Measurements from ENCODE around the gene DMRT1. TPM values are rescaled to one million over a fixed set of nuclear protein-coding genes. Genes with fewer than 3 reads are reported as not detected.

The DMRT1 gene
- total RNA-seq, 2 donors from 2014 or later: not detected

- no peak overlapping the region for H3K4me3 Mint-ChIP-seq
- H3K36me3 Mint-ChIP-seq: no peaks in the 10 kb centered on the region
- H3K27me3 Mint-ChIP-seq: peaks cover 14% of the 10 kb centered on the region in 2 donors
- no peak for ATAC-seq
- no peaks in the 10 kb centered on the region for H3K4me1 Mint-ChIP-seq (ENCODE audit: low read depth in 2 of 2)
- no peak overlapping the region for H3K27ac Mint-ChIP-seq
- no peaks in the 10 kb centered on the region for H3K9me3 Mint-ChIP-seq
- no peak for DNase-seq (ENCODE audit: low spot score)
Measured at GRCh38 chr9:920927-921326, 79.4 kb downstream of the DMRT1 start.

DNA sequence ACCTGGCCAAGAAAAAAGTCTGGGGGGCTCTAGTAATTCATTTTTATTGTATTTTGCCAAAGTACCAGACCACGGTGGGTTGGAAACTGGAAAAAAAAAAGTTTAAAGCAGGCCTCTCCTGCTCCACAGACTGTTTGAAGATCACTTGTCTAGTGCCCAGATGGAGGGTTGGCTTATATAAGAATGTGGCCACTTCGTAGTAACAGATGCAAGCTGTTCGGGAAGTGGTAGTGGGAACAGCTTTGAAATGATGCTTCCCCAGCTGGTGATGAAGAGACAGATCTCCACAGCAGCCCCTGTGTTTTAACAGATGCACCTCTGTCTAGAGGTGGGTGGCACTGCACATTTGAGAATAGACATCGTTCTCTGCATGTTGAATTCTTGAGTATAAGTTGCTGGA is 80.7 kb downstream of the DMRT1 start:
- Mint-ChIP-seq H3K9me3 (no peaks in the 10 kb centered on the region), H3K36me3 (no peaks in the 10 kb centered on the region)
- ATAC-seq: no peak

GRCh38 chr9:922731-923130 is 81.2 kb downstream of the DMRT1 start:
- Mint-ChIP-seq H3K27ac (no peak overlapping the region), H3K4me3 (no peak overlapping the region), H3K27me3 (peaks cover 14% of the 10 kb centered on the region in 2 donors), H3K4me1 (ENCODE audit: low read depth in 2 of 2) (no peaks in the 10 kb centered on the region), H3K36me3 (no peaks in the 10 kb centered on the region), H3K9me3 (no peaks in the 10 kb centered on the region)
- DNase-seq (ENCODE audit: low spot score) (no peak), ATAC-seq (no peak)

More for the DNA sequence above, 80.7 kb downstream of the DMRT1 start:
- Mint-ChIP-seq H3K27me3 (peaks cover 14% of the 10 kb centered on the region in 2 donors), H3K4me1 (ENCODE audit: low read depth in 2 of 2) (no peaks in the 10 kb centered on the region), H3K4me3 (no peak overlapping the region), H3K27ac (no peak overlapping the region)
- no peak for DNase-seq (ENCODE audit: low spot score)

DNA sequence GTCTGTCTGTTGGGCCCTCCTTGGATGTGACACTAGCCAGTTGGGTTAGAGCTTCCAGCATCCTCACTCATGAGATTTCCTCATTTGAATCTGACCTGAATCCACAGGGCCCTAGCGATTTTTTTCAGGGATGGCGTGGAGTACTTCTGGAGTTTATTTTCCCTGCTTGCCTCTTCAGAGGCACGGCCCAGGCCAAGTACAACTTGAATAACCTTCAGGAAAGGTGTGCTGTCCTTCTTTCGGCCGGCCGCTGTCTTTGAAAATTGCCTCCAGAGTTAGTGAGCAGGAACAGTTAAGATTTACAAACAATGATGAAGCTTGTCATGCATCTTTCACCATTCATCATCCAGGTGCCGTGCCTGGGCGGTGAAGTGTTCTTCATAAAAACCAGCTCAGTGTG is 85.5 kb downstream of the DMRT1 start:
- no peak overlapping the region for H3K4me3 Mint-ChIP-seq

GRCh38 chr9:928363-929042 is 87.0 kb downstream of the DMRT1 start:
- DNase-seq (ENCODE audit: low spot score) (no peak), ATAC-seq (no peak)
- Mint-ChIP-seq H3K4me1 (ENCODE audit: low read depth in 2 of 2) (no peaks in the 10 kb centered on the region), H3K27me3 (peaks cover 19 to 29% of the 10 kb centered on the region in 2 donors), H3K9me3 (no peaks in the 10 kb centered on the region), H3K4me3 (no peak overlapping the region), H3K27ac (no peak overlapping the region), H3K36me3 (no peaks in the 10 kb centered on the region)

More for the DNA sequence above, 85.5 kb downstream of the DMRT1 start:
- Mint-ChIP-seq H3K27me3 (peaks cover 22 to 28% of the 10 kb centered on the region in 2 donors), H3K9me3 (no peaks in the 10 kb centered on the region), H3K36me3 (no peaks in the 10 kb centered on the region), H3K27ac (no peak overlapping the region), H3K4me1 (ENCODE audit: low read depth in 2 of 2) (no peaks in the 10 kb centered on the region)
- no peak for DNase-seq (ENCODE audit: low spot score)
- no peak for ATAC-seq

GRCh38 chr9:929719-930118 is 88.2 kb downstream of the DMRT1 start:
- Mint-ChIP-seq H3K27ac (no peak overlapping the region), H3K4me1 (ENCODE audit: low read depth in 2 of 2) (no peaks in the 10 kb centered on the region), H3K4me3 (no peak overlapping the region), H3K27me3 (peaks cover 20 to 33% of the 10 kb centered on the region in 2 donors), H3K9me3 (no peaks in the 10 kb centered on the region), H3K36me3 (no peaks in the 10 kb centered on the region)
- DNase-seq (ENCODE audit: low spot score) (no peak), ATAC-seq (no peak)

- no peak overlapping the region for H3K4me3 Mint-ChIP-seq
- no peak overlapping the region for H3K27ac Mint-ChIP-seq
- no peaks in the 10 kb centered on the region for H3K9me3 Mint-ChIP-seq
- ATAC-seq: no peak
- H3K36me3 Mint-ChIP-seq: no peaks in the 10 kb centered on the region
- H3K27me3 Mint-ChIP-seq: peaks cover 29 to 49% of the 10 kb centered on the region in 2 donors
- DNase-seq (ENCODE audit: low spot score): no peak
- no peaks in the 10 kb centered on the region for H3K4me1 Mint-ChIP-seq (ENCODE audit: low read depth in 2 of 2)
Measured at GRCh38 chr9:933356-933755, 91.9 kb downstream of the DMRT1 start.

DNA sequence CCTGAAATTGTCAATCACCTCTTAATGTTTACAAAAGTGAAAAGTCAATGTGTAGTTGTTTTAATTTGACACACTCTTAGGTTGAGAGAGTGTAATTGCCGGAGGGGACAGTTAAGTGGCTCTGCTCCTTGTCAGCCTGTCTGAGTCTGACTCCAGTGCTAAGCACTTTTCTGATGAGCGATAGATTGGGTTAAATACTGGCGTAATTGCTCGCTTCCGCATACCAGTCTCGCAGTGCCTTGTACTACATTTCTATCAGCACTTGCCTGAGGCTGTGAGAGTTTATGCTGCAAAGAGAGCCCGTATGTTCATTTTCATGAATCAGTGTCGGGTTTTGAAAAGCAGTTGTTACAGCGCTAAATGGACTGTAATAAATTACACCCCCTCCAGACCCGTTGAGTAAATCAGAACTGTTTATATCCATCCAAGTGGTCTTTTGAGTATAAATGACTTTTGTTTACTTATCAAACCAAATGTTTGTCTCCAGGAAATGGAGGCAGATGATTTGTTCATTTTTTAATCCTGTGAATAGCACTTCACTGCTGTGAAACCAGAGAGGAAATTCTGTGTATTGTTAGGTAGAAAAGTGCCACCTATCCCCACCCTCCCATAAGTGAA is 94.0 kb downstream of the DMRT1 start:
- Mint-ChIP-seq H3K9me3 (peaks cover 5% of the 10 kb centered on the region), H3K36me3 (peaks cover 7% of the 10 kb centered on the region), H3K4me1 (ENCODE audit: low read depth in 2 of 2) (no peaks in the 10 kb centered on the region), H3K4me3 (no peak overlapping the region), H3K27me3 (peaks cover 41 to 60% of the 10 kb centered on the region in 2 donors), H3K27ac (no peak overlapping the region)
- ATAC-seq: no peak
- DNase-seq (ENCODE audit: low spot score): no peak

DNA sequence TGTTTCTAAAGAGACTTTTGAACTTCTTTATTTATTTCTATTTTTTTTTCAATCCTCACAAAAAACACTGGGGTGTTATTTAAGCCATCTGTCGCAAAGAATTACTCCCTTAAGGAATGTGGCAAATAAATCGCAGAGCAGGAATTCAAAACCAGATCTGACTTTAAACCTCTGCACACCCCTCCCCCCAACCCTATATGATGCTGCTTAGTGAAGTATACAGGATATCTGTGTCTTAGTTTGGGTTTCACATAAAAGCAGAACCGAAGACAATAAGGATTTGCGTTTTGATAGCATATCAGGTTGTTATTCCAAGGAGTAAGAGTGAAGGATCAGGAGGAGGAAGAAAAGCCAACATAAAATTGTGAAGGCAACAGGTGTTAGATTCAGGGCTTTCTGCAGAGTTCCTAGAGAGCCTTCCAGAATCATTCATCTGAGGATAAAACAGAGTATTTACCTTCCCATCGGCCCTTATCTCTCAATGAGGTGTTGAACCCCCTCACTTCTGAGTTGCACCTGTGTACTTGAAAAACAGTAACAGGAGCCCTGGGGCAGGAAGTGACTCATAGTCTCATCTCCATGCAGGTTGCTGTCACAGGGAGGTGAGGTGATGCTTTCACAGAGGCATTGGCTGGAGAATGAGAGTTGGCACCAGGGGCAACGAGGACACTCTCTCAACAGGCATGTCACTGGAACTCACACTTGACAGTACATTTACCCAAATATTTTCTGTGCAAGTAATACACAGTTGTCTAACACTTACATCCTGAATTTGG is 101.5 kb downstream of the DMRT1 start:
- Mint-ChIP-seq H3K36me3 (peaks cover 7% of the 10 kb centered on the region), H3K4me3 (no peak overlapping the region), H3K27me3 (peaks cover 38 to 67% of the 10 kb centered on the region in 2 donors)

GRCh38 chr9:947985-948384 is 106.5 kb downstream of the DMRT1 start:
- Mint-ChIP-seq H3K36me3 (no peaks in the 10 kb centered on the region), H3K27me3 (peaks cover 31 to 52% of the 10 kb centered on the region in 2 donors), H3K27ac (no peak overlapping the region), H3K4me1 (ENCODE audit: low read depth in 2 of 2) (no peaks in the 10 kb centered on the region), H3K9me3 (no peaks in the 10 kb centered on the region), H3K4me3 (no peak overlapping the region)
- DNase-seq (ENCODE audit: low spot score) (no peak), ATAC-seq (no peak)

More for the DNA sequence above, 101.5 kb downstream of the DMRT1 start:
- H3K9me3 Mint-ChIP-seq: peaks cover 5% of the 10 kb centered on the region
- H3K4me1 Mint-ChIP-seq (ENCODE audit: low read depth in 2 of 2): no peaks in the 10 kb centered on the region
- ATAC-seq (no peak), DNase-seq (ENCODE audit: low spot score) (no peak)
- H3K27ac Mint-ChIP-seq: no peak overlapping the region

DNA sequence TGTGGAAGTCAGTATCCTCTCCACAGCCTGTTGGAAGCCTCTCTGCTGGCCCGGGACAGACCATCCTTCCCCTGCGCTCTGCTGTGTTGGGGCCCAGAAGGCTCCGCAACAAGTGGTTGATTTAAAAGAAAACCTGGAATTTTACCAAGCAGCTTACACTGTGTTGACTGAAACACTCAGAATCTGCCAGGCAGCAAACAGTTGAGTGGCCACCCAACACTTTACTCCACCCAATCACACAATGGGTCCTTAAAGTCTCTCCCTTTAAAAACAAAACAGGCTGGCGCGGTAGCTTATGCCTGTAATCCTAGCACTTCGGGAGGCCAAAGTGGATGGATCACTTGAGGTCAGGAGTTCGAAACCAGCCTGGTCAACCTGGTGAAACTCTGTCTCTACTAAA is 107.0 kb downstream of the DMRT1 start:
- DNase-seq (ENCODE audit: low spot score) (no peak), ATAC-seq (no peak)
- H3K9me3 Mint-ChIP-seq: no peaks in the 10 kb centered on the region
- H3K27me3 Mint-ChIP-seq: peaks cover 27 to 47% of the 10 kb centered on the region in 2 donors
- no peak overlapping the region for H3K27ac Mint-ChIP-seq
- H3K4me3 Mint-ChIP-seq: no peak overlapping the region
- no peaks in the 10 kb centered on the region for H3K36me3 Mint-ChIP-seq
- no peaks in the 10 kb centered on the region for H3K4me1 Mint-ChIP-seq (ENCODE audit: low read depth in 2 of 2)

DNA sequence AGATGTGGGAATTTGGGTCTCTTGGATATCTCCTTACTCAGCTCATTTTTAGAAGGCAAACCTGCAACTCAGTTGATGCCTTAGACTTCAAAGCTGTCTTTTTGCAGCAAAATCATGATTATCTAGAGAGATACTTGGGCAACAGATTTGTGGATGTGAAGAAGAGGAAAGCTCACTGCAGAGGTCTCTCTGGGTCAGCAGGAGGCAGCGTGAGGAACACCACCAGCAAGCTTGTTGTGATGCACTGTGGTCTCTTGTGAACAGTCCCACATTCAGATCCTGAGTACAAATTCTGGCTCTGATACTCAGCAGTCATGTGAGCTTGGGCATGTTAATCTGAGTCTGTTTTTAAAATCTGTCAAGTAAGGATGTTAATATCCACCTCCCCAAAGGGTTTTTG is 108.6 kb downstream of the DMRT1 start:
- H3K4me1 Mint-ChIP-seq (ENCODE audit: low read depth in 2 of 2): no peaks in the 10 kb centered on the region
- H3K27me3 Mint-ChIP-seq: peaks cover 23 to 34% of the 10 kb centered on the region in 2 donors
- H3K9me3 Mint-ChIP-seq: no peaks in the 10 kb centered on the region
- no peaks in the 10 kb centered on the region for H3K36me3 Mint-ChIP-seq
- H3K4me3 Mint-ChIP-seq: no peak overlapping the region
- no peak overlapping the region for H3K27ac Mint-ChIP-seq
- no peak for ATAC-seq
- no peak for DNase-seq (ENCODE audit: low spot score)

- H3K36me3 Mint-ChIP-seq: no peaks in the 10 kb centered on the region
- no peak overlapping the region for H3K27ac Mint-ChIP-seq
- no peak overlapping the region for H3K4me3 Mint-ChIP-seq
- H3K9me3 Mint-ChIP-seq: no peaks in the 10 kb centered on the region
- no peak for ATAC-seq
- DNase-seq (ENCODE audit: low spot score): no peak
- peaks cover 14 to 26% of the 10 kb centered on the region in 2 donors for H3K27me3 Mint-ChIP-seq
- no peaks in the 10 kb centered on the region for H3K4me1 Mint-ChIP-seq (ENCODE audit: low read depth in 2 of 2)
Measured at GRCh38 chr9:952546-952945, 111.0 kb downstream of the DMRT1 start.

GRCh38 chr9:959105-959504 is 117.6 kb downstream of the DMRT1 start:
- H3K27me3 Mint-ChIP-seq: peaks cover 24 to 37% of the 10 kb centered on the region in 2 donors
- H3K4me1 Mint-ChIP-seq (ENCODE audit: low read depth in 2 of 2): no peaks in the 10 kb centered on the region
- no peaks in the 10 kb centered on the region for H3K36me3 Mint-ChIP-seq
- DNase-seq (ENCODE audit: low spot score) (no peak), ATAC-seq (no peak)
- no peak overlapping the region for H3K4me3 Mint-ChIP-seq
- H3K27ac Mint-ChIP-seq: no peak overlapping the region
- H3K9me3 Mint-ChIP-seq: no peaks in the 10 kb centered on the region
